ENCODE results near the gene SLC44A3. TPM values are rescaled to one million over a fixed set of nuclear protein-coding genes. Genes with fewer than 3 reads are reported as not detected.

SLC44A3 gene
- total and polyA plus RNA-seq, 2 of the 8 experiments (the other 6 are each of a cell fraction or from before 2014, with no cell fraction given), result 4.2 to 5.0 TPM

DNA sequence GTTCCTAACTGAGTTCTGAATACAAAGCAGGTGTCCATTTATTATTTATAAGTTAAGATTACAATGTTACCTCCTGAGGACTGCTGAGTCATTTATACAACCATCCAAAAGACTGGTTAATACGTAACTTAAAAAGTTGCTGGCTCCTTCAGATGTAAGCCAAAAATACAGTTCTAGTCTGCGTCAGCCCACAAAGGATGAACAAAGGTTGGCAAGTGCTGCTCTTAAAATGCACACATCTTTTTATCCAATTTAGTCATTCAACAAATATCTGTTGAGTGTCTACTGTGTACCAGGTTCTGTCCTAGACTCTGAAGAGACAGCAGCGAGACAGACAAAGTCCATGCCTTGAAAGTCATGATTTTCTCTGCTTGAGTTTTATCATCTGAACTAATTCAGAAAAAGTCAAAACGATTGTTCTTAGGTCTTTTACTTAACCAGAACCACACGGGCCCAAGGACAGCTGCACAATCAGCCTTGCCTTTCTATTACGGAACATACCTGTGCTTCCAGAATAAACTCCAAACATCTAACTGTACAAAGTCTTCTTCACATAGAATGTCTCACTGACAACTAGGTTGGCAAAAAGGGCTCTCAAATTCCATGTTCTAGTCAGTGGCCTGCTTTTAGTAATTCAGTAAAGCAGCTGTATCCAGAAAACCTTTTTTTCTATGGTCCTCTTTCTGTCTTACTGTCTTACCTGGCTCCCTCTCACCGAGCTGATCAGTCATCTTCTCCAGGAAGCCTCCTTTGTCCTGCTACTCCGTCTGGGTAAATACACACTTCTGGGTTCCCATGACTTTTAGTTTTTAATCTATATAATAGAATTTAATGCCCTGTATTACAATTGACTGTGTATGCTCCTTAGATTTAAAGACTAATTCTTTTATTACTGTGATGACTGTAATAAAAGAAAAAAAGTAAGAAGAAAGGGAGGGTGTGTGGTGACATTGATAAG is 122.3 kb downstream of the SLC44A3 start (continued):
- TF ChIP-seq, protein P1, sequence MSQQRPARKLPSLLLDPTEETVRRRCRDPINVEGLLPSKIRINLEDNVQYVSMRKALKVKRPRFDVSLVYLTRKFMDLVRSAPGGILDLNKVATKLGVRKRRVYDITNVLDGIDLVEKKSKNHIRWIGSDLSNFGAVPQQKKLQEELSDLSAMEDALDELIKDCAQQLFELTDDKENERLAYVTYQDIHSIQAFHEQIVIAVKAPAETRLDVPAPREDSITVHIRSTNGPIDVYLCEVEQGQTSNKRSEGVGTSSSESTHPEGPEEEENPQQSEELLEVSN (IDR thresholded peaks at IDR 0.05), result no peak
- no peak for TF ChIP-seq KDM5A (IDR thresholded peaks at IDR 0.05; ENCODE audit: low read length)
- TF ChIP-seq TEAD4 (IDR thresholded peaks at IDR 0.05; ENCODE audit: low read depth, low read length), result no peak
- no peak for TF ChIP-seq SAP30 (IDR thresholded peaks at IDR 0.05; ENCODE audit: insufficient read depth, insufficient replicate concordance, low read length)
- TF ChIP-seq, protein P2, sequence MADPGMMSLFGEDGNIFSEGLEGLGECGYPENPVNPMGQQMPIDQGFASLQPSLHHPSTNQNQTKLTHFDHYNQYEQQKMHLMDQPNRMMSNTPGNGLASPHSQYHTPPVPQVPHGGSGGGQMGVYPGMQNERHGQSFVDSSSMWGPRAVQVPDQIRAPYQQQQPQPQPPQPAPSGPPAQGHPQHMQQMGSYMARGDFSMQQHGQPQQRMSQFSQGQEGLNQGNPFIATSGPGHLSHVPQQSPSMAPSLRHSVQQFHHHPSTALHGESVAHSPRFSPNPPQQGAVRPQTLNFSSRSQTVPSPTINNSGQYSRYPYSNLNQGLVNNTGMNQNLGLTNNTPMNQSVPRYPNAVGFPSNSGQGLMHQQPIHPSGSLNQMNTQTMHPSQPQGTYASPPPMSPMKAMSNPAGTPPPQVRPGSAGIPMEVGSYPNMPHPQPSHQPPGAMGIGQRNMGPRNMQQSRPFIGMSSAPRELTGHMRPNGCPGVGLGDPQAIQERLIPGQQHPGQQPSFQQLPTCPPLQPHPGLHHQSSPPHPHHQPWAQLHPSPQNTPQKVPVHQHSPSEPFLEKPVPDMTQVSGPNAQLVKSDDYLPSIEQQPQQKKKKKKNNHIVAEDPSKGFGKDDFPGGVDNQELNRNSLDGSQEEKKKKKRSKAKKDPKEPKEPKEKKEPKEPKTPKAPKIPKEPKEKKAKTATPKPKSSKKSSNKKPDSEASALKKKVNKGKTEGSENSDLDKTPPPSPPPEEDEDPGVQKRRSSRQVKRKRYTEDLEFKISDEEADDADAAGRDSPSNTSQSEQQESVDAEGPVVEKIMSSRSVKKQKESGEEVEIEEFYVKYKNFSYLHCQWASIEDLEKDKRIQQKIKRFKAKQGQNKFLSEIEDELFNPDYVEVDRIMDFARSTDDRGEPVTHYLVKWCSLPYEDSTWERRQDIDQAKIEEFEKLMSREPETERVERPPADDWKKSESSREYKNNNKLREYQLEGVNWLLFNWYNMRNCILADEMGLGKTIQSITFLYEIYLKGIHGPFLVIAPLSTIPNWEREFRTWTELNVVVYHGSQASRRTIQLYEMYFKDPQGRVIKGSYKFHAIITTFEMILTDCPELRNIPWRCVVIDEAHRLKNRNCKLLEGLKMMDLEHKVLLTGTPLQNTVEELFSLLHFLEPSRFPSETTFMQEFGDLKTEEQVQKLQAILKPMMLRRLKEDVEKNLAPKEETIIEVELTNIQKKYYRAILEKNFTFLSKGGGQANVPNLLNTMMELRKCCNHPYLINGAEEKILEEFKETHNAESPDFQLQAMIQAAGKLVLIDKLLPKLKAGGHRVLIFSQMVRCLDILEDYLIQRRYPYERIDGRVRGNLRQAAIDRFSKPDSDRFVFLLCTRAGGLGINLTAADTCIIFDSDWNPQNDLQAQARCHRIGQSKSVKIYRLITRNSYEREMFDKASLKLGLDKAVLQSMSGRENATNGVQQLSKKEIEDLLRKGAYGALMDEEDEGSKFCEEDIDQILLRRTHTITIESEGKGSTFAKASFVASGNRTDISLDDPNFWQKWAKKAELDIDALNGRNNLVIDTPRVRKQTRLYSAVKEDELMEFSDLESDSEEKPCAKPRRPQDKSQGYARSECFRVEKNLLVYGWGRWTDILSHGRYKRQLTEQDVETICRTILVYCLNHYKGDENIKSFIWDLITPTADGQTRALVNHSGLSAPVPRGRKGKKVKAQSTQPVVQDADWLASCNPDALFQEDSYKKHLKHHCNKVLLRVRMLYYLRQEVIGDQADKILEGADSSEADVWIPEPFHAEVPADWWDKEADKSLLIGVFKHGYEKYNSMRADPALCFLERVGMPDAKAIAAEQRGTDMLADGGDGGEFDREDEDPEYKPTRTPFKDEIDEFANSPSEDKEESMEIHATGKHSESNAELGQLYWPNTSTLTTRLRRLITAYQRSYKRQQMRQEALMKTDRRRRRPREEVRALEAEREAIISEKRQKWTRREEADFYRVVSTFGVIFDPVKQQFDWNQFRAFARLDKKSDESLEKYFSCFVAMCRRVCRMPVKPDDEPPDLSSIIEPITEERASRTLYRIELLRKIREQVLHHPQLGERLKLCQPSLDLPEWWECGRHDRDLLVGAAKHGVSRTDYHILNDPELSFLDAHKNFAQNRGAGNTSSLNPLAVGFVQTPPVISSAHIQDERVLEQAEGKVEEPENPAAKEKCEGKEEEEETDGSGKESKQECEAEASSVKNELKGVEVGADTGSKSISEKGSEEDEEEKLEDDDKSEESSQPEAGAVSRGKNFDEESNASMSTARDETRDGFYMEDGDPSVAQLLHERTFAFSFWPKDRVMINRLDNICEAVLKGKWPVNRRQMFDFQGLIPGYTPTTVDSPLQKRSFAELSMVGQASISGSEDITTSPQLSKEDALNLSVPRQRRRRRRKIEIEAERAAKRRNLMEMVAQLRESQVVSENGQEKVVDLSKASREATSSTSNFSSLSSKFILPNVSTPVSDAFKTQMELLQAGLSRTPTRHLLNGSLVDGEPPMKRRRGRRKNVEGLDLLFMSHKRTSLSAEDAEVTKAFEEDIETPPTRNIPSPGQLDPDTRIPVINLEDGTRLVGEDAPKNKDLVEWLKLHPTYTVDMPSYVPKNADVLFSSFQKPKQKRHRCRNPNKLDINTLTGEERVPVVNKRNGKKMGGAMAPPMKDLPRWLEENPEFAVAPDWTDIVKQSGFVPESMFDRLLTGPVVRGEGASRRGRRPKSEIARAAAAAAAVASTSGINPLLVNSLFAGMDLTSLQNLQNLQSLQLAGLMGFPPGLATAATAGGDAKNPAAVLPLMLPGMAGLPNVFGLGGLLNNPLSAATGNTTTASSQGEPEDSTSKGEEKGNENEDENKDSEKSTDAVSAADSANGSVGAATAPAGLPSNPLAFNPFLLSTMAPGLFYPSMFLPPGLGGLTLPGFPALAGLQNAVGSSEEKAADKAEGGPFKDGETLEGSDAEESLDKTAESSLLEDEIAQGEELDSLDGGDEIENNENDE (IDR thresholded peaks at IDR 0.05; ENCODE audit: insufficient replicate concordance, low read length), result no peak
- TF ChIP-seq RBBP5 (IDR thresholded peaks at IDR 0.05; ENCODE audit: borderline replicate concordance, low read depth, low read length), result no peak
- TF ChIP-seq, protein P3, sequence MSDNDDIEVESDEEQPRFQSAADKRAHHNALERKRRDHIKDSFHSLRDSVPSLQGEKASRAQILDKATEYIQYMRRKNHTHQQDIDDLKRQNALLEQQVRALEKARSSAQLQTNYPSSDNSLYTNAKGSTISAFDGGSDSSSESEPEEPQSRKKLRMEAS (IDR thresholded peaks at IDR 0.05), result no peak

Measured in H1 (cell line).